K562 (cell line): ENCODE measurements around the gene USP32. TPM values are rescaled to one million over a fixed set of nuclear protein-coding genes. Genes with fewer than 3 reads are reported as not detected.
"Not testable (repeated sequence)": the region's sequence is repeated elsewhere in the genome, so short reads cannot be mapped to it uniquely, and the experiment has no call there.

Source experiments
- ATAC-seq: fragments of 200-7000 bp; cut with Tn5 transposase; 3 replicates; pipeline ENCODE4 v1.9.1; 2020; ENCODE audit warnings: moderate library complexity
- BruUV-seq: library from RNA; stranded (reverse); fragments of 400-500 nt; replicated peaks from 2 replicates; lab custom pipeline; 2021; lab: Mats Ljungman, UMichigan
- CTCF ChIA-PET: fragments of 300-600 bp; formaldehyde crosslinking; extraction: SDS; loops from one replicate; lab custom pipeline; 2021; ENCODE audit warnings: low intra/inter-chr PET ratio; lab: Yijun Ruan, JAX
- POLR2A ChIA-PET: fragments of 300-600, 350-650 bp; sonication (Branson Sonifier 250); formaldehyde crosslinking; extraction: SDS; loops from one replicate; lab custom pipeline; 2021; ENCODE audit warnings: antibody characterized with exemption, inconsistent platforms; lab: Yijun Ruan, JAX
- DNase-seq, 4 experiments: peaks; one replicate each; pipeline versions ENCODE4 v3.0.0 to v3.0.0-alpha.2; 2011 to 2018; ENCODE audit warnings: low spot score in 3 of 4, mixed read lengths in 3 of 4; ENCODE audit errors: extremely low read depth in 1 of 4
- FAIRE-seq: peaks from 2 replicates; lab custom pipeline; 2011; peaks lifted over from hg19 to GRCh38; lab: Jason Lieb, UNC
- H2AFZ ChIP-seq: 2 replicates; pipeline ENCODE4 v1.6.0; 2011; ENCODE audit warnings: low read depth, low read length, control low read depth, inconsistent platforms
- H3K27ac ChIP-seq: fragments of 200-600 bp; 3 replicates; pipeline ENCODE4 v1.8.0; 2011; ENCODE audit warnings: low read depth, mild to moderate bottlenecking, control low read depth, inconsistent platforms, low read length, moderate library complexity, mixed read lengths; ENCODE audit errors: extremely low read depth
- H3K27me3 ChIP-seq, 2 experiments: fragments of 300-600 bp in 1 of 2; 2 replicates in 1 of 2; 3 replicates in 1 of 2; pipeline versions ENCODE4 v1.6.0 to v1.8.0; 2011; ENCODE audit warnings: inconsistent platforms in 2 of 2, low read length in 2 of 2, mild to moderate bottlenecking in 1 of 2, mixed read lengths in 1 of 2, moderate library complexity in 1 of 2; ENCODE audit not compliant: control insufficient read depth in 2 of 2, insufficient read depth in 2 of 2
- H3K36me3 ChIP-seq: fragments of 300-600 bp; 3 replicates; pipeline ENCODE4 v1.8.0; 2011; ENCODE audit warnings: mild to moderate bottlenecking, low read length, inconsistent platforms; ENCODE audit not compliant: control insufficient read depth, insufficient read depth
- H3K4me1 ChIP-seq, 2 experiments: fragments of 200-600 bp in 1 of 2; replicated peaks in 1 of 2; 2 replicates in 1 of 2; 3 replicates in 1 of 2; pipeline versions ENCODE4 v1.5.1 to v1.8.0; 2011; ENCODE audit warnings: inconsistent platforms in 2 of 2, low read length in 2 of 2, mild to moderate bottlenecking in 1 of 2, mixed read lengths in 1 of 2, moderate library complexity in 1 of 2; ENCODE audit not compliant: control insufficient read depth in 2 of 2, insufficient read depth in 2 of 2
- H3K4me2 ChIP-seq: 2 replicates; pipeline ENCODE4 v1.6.1; 2011; ENCODE audit warnings: low read length, control low read depth, inconsistent platforms, mixed read lengths; ENCODE audit not compliant: insufficient read depth
- H3K4me3 ChIP-seq: fragments of 200-600 bp; sonication (generic), shearing (Covaris generic); 2 replicates; pipeline ENCODE4 v1.5.1; 2016; ENCODE audit warnings: control low read depth, inconsistent platforms
- H3K79me2 ChIP-seq: fragments of 200-600 bp; 3 replicates; pipeline ENCODE4 v1.8.0; 2011; ENCODE audit warnings: low read length, inconsistent platforms; ENCODE audit not compliant: control insufficient read depth, insufficient read depth
- H3K9ac ChIP-seq, 2 experiments: 2 replicates each; pipeline versions ENCODE4 v1.6.0 to v1.6.1; 2011; ENCODE audit warnings: low read depth in 2 of 2, low read length in 2 of 2, control low read depth in 1 of 2, inconsistent platforms in 1 of 2, mild to moderate bottlenecking in 1 of 2, mixed read lengths in 1 of 2; ENCODE audit not compliant: insufficient read depth in 1 of 2
- H3K9me1 ChIP-seq: one replicate; pipeline ENCODE4 v1.6.0; 2011; ENCODE audit warnings: inconsistent platforms, mild to moderate bottlenecking, low read length, moderate library complexity; ENCODE audit not compliant: control insufficient read depth, insufficient read depth
- H3K9me3 ChIP-seq: replicated peaks from 2 replicates; pipeline ENCODE4 v1.5.1; 2011; ENCODE audit warnings: low read depth, low read length, inconsistent platforms; ENCODE audit not compliant: control insufficient read depth, insufficient read depth
- H4K20me1 ChIP-seq: replicated peaks from 2 replicates; pipeline ENCODE4 v1.6.1; 2011; ENCODE audit warnings: low read length, inconsistent platforms, mixed read lengths; ENCODE audit not compliant: control insufficient read depth, insufficient read depth
- CEBPB ChIP-seq: fragments of 450-650 bp; IDR thresholded peaks from 2 replicates; pipeline ENCODE4 v1.6.1; 2016; ENCODE audit warnings: missing genetic modification characterization, missing compliant biosample characterization
- PHTF2 ChIP-seq: fragments of 250-450 bp; sonication (Bioruptor Pico); IDR thresholded peaks from 2 replicates; pipeline ENCODE4 v1.5.0; 2021; ENCODE audit warnings: mild to moderate bottlenecking
- RBM25 ChIP-seq: fragments of 200-400 bp; formaldehyde crosslinking; IDR thresholded peaks from 2 replicates; pipeline ENCODE4 v1.6.1; 2018; ENCODE audit warnings: low read length, low read depth, moderate library complexity; ENCODE audit not compliant: severe bottlenecking
- ZNF146 ChIP-seq: IDR thresholded peaks from one replicate; pipeline ENCODE4 v1.6.1; 2018; ENCODE audit warnings: missing compliant biosample characterization; ENCODE audit not compliant: unreplicated experiment
- ZNF316 ChIP-seq: fragments of 450-650 bp; IDR thresholded peaks from 2 replicates; pipeline ENCODE4 v1.6.1; 2016
- ZNF695 ChIP-seq: fragments of 450-650 bp; formaldehyde crosslinking; IDR thresholded peaks from 2 replicates; pipeline ENCODE4 v1.4.0; 2020; ENCODE audit warnings: mild to moderate bottlenecking, moderate library complexity
- WGBS: fragments of 100-300 bp; shearing (Covaris generic); methylation state at CpG from one replicate; pipeline ENCODE4 v1.1.6; 2016; ENCODE audit warnings: low coverage, mixed read lengths; ENCODE audit not compliant: insufficient coverage; ENCODE audit errors: missing lambda C conversion rate; 5-methylcytosine and 5-hydroxymethylcytosine counted together
- in situ Hi-C: fragments of 300-500 bp; cut with MboI; formaldehyde crosslinking; loops from 4 replicates; pipeline ENCODE4 v1.15.0; 2018; ENCODE audit warnings: inconsistent platforms, mixed read lengths
- intact Hi-C: fragments of 100-400 bp; cut with micrococcal nuclease; formaldehyde crosslinking; loops from 2 replicates; pipeline ENCODE4 v1.14.2; 2022
- polyA plus RNA-seq, 8 experiments: library from polyadenylated mRNA; depleted of rRNA in 4 of 8; stranded (reverse) in 5 of 8; unstranded in 3 of 8; fragments of >200 nt; fragmentation: Nextera tagmentation in 2 of 8; fragmentation: Illumina TruSeq in 1 of 8; extraction: Ambion mirVana in 2 of 8; extraction: Trizol in 1 of 8; gene quantifications; 2 replicates each; pipeline versions ENCODE4 v1.2.1 to v1.2.3, GENCODE V29; 2011 to 2014; ENCODE audit warnings: inconsistent platforms in 1 of 8, missing spikeins in 1 of 8
- total RNA-seq, 7 experiments: library from RNA; depleted of rRNA in 6 of 7; stranded (reverse); fragments of >200 nt in 6 of 7; fragmentation: Illumina TruSeq in 2 of 7; extraction: Trizol in 2 of 7; gene quantifications; 2 replicates each; pipeline versions ENCODE4 v1.2.1 to v1.2.3, GENCODE V29; 2011 to 2021; ENCODE audit warnings: low replicate concordance in 1 of 7

The USP32 gene
- total and polyA plus RNA-seq, 9 of the 15 experiments (the other 6 are each of a cell fraction or from before 2014, with no cell fraction given) = 18.0 to 69.3 (median 47.1) TPM

- H3K9ac ChIP-seq, H4K20me1 ChIP-seq, H3K9me3 ChIP-seq, H3K4me3 ChIP-seq, BruUV-seq, in situ Hi-C loops, H2AFZ ChIP-seq, DNase-seq, H3K79me2 ChIP-seq, ATAC-seq, H3K36me3 ChIP-seq, H3K9me1 ChIP-seq, CTCF ChIA-PET, intact Hi-C loops, H3K4me2 ChIP-seq, H3K27me3 ChIP-seq, POLR2A ChIA-PET, H3K27ac ChIP-seq, FAIRE-seq: not testable (repeated sequence)
- peaks cover 0 to 13% of the 10 kb centered on the region in 2 experiments; a peak in 3 of 5 replicates for H3K4me1 ChIP-seq
- TF ChIP-seq RBM25 = peak; percentile 41
- peak; percentile 90 for TF ChIP-seq ZNF146 (CRISPR knock-in tag)
- WGBS = 57% methylated on average over 4 of the region's 4 CpGs
Measured at GRCh38 chr17:60419003-60419402, 27.1 kb upstream of the USP32 start.

GRCh38 chr17:60416368-60416925 is 24.5 kb upstream of the USP32 start:
- H3K9me1 ChIP-seq = no peaks in the 10 kb centered on the region

More at GRCh38 chr17:60416368-60416925, 24.5 kb upstream of the USP32 start:
- Histone ChIP-seq H3K9me3 (no peaks in the 10 kb centered on the region), H3K4me2 (no peak overlapping the region), H3K9ac (no peak overlapping the region), H4K20me1 (no peaks in the 10 kb centered on the region), H2AFZ (no peak overlapping the region), H3K36me3 (no peaks in the 10 kb centered on the region), H3K27me3 (no peaks in the 10 kb centered on the region), H3K79me2 (no peaks in the 10 kb centered on the region), H3K4me1 (peaks cover 2 to 4% of the 10 kb centered on the region in 2 experiments; a peak in 2 of 5 replicates), H3K27ac (no peak overlapping the region), H3K4me3 (no peak overlapping the region)
- BruUV-seq = no TSS peak
- CTCF ChIA-PET = interaction anchor here (0.6 kb wide), 1 partner anchor 53 kb away, joined by 3 read pairs; no protein-coding TSS in a partner anchor
- DNase-seq (no peak), ATAC-seq (no peak), FAIRE-seq (no peak)
- POLR2A ChIA-PET = interaction anchor here (0.6 kb wide), 1 partner anchor 889 kb away, joined by 3 read pairs; no protein-coding TSS in a partner anchor
- in situ Hi-C loops = no loop called here
- intact Hi-C loops = no loop called here
- WGBS = 53% methylated on average over 2 of the region's 2 CpGs
- TF ChIP-seq ZNF316 (0 out of 2 replicates have a peak, but pooled peaks have one; percentile 28), PHTF2 (CRISPR knock-in tag) (no peak), ZNF695 (CRISPR knock-in tag) (no peak), CEBPB (tag) (no peak)
